OCI-LY3 (cell line): ENCODE results near the gene ARHGAP29.
"Not testable (repeated sequence)": the region's sequence is repeated elsewhere in the genome, so short reads cannot be mapped to it uniquely, and the experiment has no call there.

Experiments used
- EZH2phosphoT487 ChIP-seq: fragments of 200-600 bp; shearing (Covaris generic); IDR thresholded peaks from 2 replicates; pipeline ENCODE4 v1.6.1; 2018; ENCODE audit warnings: antibody characterized with exemption, mixed run types, low read depth
- TF ChIP-seq, protein P1 (sequence below): fragments of 200-600, 300-600 bp; sonication (generic); IDR thresholded peaks from 2 replicates; pipeline ENCODE4 v1.5.1; 2014; ENCODE audit warnings: antibody characterized with exemption, low read length, low read depth

DNA sequence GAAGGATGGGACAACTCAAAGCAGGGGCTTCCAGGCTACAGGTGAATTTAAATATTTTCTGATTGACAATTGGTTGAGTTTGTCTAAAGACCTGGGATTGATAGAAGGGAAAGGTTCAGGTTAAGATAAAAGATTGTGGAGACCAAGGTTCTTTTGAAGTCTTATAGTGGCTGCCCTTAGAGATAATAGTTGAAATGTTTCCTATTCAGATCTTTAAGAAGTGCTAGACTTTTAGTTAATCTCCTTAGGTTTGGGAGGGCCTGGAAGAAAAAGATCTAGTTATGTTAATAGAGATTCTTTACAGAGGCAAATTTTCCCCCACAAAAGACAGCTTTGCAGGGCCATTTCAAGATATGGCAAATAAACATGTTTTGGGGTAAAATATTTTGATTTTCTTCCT lies 88.2 kb downstream of the ARHGAP29 start:
- TF ChIP-seq, protein P1, sequence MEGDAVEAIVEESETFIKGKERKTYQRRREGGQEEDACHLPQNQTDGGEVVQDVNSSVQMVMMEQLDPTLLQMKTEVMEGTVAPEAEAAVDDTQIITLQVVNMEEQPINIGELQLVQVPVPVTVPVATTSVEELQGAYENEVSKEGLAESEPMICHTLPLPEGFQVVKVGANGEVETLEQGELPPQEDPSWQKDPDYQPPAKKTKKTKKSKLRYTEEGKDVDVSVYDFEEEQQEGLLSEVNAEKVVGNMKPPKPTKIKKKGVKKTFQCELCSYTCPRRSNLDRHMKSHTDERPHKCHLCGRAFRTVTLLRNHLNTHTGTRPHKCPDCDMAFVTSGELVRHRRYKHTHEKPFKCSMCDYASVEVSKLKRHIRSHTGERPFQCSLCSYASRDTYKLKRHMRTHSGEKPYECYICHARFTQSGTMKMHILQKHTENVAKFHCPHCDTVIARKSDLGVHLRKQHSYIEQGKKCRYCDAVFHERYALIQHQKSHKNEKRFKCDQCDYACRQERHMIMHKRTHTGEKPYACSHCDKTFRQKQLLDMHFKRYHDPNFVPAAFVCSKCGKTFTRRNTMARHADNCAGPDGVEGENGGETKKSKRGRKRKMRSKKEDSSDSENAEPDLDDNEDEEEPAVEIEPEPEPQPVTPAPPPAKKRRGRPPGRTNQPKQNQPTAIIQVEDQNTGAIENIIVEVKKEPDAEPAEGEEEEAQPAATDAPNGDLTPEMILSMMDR = not testable (repeated sequence)
- TF ChIP-seq EZH2phosphoT487 = not testable (repeated sequence)
